ENCODE data around the gene PIGR.
A peak's percentile ranks its signal among the peaks of the same experiment; 100 is the strongest.

The PIGR gene

DNA sequence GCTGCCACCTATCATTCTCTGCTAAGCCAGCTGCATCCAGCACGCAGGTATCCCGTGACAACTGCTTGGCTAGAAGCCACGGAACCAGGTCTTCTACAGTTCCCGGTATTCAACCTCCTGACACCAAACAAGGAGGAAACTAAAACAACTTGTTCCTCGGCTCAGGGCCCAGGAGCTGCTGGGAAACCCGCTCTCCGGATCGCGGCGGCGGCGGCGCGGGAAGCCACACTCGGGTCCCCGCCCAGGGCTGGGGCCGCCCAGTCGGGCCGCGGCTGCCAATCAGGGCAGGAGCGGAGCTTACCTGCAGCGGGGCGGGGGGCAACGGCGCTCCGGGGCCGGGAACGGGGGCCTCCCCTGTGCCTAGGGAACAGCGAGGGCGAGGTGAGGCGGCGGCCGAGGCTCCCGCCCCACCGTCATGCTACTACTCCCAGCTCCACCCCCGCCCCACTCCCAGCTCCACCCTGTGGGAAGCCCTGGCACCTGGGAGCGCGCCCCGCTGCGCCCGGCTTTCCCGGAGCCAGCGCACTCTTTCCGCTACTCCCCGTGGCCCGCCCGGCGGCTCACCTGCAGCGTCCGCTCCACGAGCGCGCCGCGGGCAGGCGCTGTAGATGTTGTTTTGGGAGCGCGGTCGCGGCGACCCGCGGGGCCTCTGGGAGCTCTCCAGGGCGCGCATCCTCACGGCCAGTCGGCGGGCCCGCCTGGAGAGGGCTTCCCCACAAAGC lies 36.9 kb downstream of the PIGR start:
- CTCF ChIA-PET, result interaction anchor here (0.6 to 3.6 kb wide), 26 partner anchors 9 to 932 kb away, joined by 3 to 25 read pairs (median 4); partner anchors contain the start of genes FCMR, IL20 and IL24
- DNase-seq, result peak in 2 of 3 donors; percentile 58 to 60
- H3K27me3 ChIP-seq (replicated peaks in 2 of 5; ENCODE audit: control insufficient read depth in 4 of 5, insufficient read depth in 5 of 5, low read length in 4 of 5), result peaks cover 0 to 9% (median 0%) of the 10 kb centered on the region in 5 experiments
- WGBS (ENCODE audit: insufficient coverage), result 0% methylated on average over 49 of the region's 69 CpGs
- no peak overlapping the region for H3K27ac ChIP-seq (ENCODE audit: insufficient read depth in 1 of 2, low read depth in 1 of 2, low read length in 2 of 2, poor library complexity in 1 of 2, severe bottlenecking in 2 of 2)
- H3K9me3 ChIP-seq (ENCODE audit: control extremely low read depth in 1 of 5, control insufficient read depth in 4 of 5, insufficient read depth in 2 of 5, low read depth in 1 of 5, low read length in 4 of 5), result no peaks in the 10 kb centered on the region
- H3K36me3 ChIP-seq (ENCODE audit: control insufficient read depth in 4 of 4, insufficient read depth in 4 of 4, low read length in 3 of 4), result peaks cover 0 to 4% (median 0%) of the 10 kb centered on the region in 4 experiments
- POLR2A ChIA-PET, result interaction anchor here (0.6 kb wide), 1 partner anchor 8 kb away, joined by 3 read pairs; no protein-coding TSS in a partner anchor
- peak overlapping the region; percentile 28 to 76 (median 62) for H3K4me3 ChIP-seq (ENCODE audit: control insufficient read depth in 1 of 7, extremely low read depth in 1 of 7, insufficient read depth in 4 of 7, low read depth in 2 of 7, low read length in 6 of 7)
- H3K4me1 ChIP-seq (ENCODE audit: control extremely low read depth in 1 of 4, control insufficient read depth in 4 of 4, insufficient read depth in 4 of 4, low read length in 3 of 4), result peaks cover 7 to 43% (median 24%) of the 10 kb centered on the region in 4 experiments

- DNase-seq, result no peak
- ChIA-PET POLR2A (no interaction called here), CTCF (interaction anchor here (1.3 to 4.0 kb wide), 14 partner anchors 11 to 173 kb away, joined by 3 to 25 read pairs (median 7); partner anchors contain the start of gene IL24)
- Histone ChIP-seq H3K9me3 (ENCODE audit: control extremely low read depth in 1 of 5, control insufficient read depth in 4 of 5, insufficient read depth in 2 of 5, low read depth in 1 of 5, low read length in 4 of 5) (no peaks in the 10 kb centered on the region), H3K27me3 (replicated peaks in 2 of 5; ENCODE audit: control insufficient read depth in 4 of 5, insufficient read depth in 5 of 5, low read length in 4 of 5) (peaks cover 0 to 9% (median 0%) of the 10 kb centered on the region in 5 experiments), H3K36me3 (ENCODE audit: control insufficient read depth in 4 of 4, insufficient read depth in 4 of 4, low read length in 3 of 4) (peaks cover 0 to 4% (median 2%) of the 10 kb centered on the region in 4 experiments), H3K27ac (ENCODE audit: insufficient read depth in 1 of 2, low read depth in 1 of 2, low read length in 2 of 2, poor library complexity in 1 of 2, severe bottlenecking in 2 of 2) (no peak overlapping the region), H3K4me3 (ENCODE audit: control insufficient read depth in 1 of 7, extremely low read depth in 1 of 7, insufficient read depth in 4 of 7, low read depth in 2 of 7, low read length in 6 of 7) (no peak overlapping the region), H3K4me1 (ENCODE audit: control extremely low read depth in 1 of 4, control insufficient read depth in 4 of 4, insufficient read depth in 4 of 4, low read length in 3 of 4) (peaks cover 7 to 37% (median 24%) of the 10 kb centered on the region in 4 experiments)
- 94% methylated on average over 9 of the region's 10 CpGs for WGBS (ENCODE audit: insufficient coverage)
Measured at GRCh38 chr1:206908038-206908437, 38.2 kb downstream of the PIGR start.

DNA sequence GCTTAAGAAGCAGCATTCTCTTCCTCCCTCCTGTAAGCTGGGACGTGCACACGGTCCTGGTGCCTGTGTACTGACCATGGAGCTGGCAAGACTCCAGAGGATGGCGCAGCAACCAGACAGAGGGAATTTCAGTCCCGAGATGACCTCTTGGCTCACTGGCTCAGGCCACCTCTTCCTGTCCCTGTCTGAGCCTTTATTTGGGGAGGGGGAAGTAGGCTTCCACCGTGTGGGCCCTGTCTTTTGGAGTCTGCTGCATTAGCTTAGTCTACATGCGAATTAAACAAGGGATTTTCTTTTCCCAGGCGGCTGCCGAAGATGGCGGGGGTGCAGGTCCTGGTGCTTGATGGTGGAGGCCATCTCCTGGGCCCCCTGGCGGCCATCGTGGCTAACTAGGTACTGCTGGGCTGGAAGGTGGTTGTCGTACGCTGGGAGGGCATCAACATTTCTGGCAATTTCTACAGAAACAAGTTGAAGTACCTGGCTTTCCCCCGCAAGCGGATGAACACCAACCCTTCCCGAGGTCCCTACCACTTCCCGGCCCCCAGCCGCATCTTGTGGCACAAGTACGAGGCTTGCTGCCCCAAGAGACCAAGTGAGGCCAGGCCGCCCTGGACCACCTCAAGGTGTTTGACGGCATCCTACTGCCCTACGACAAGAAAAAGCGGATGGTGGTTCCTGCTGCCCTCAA lies 38.8 kb downstream of the PIGR start:
- no peak overlapping the region for H3K27ac ChIP-seq (ENCODE audit: insufficient read depth in 1 of 2, low read depth in 1 of 2, low read length in 2 of 2, poor library complexity in 1 of 2, severe bottlenecking in 2 of 2)

DNA sequence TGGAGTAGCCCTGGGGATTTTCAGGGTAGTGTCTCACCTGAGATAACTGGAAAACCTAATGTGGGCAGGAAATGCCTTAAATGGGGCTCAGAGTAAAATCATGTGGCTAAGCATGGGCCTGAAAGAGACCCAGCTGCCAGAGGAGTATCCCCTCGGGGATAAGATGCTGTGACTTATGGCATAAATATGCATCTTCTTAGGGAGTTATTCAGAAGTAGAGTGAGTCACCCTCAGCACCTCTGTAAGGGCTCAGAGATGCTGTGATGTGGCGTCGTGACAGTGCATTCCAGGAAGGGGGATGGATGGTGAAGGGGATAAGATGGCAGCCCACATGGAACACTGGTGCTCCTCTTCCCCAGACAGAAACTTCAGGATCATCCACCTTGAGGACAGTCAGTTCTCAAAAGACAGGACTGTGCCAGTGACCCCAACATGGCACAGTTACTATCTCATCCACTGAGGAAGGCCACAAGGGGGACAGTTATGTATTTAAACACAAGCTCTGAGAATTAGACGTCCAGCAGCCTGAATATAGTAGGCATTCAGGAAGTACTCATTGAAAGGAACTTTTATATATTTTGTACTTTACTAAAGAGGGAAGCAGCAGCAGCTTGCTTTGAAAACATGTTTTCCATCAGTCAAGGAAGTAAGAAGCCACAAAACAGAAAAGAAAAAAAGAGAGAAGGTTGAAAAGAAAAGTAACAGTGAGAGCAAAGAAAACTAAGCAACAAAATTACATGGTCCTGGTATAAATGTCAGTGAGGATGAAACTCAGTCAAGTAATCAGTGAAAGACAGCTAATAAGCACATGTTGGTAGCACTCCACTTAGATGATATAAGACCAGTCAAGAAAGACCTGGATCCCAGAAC lies 40.7 kb downstream of the PIGR start:
- CTCF ChIA-PET, result interaction anchor here (1.0 to 4.0 kb wide), 12 partner anchors 8 to 166 kb away, joined by 3 to 12 read pairs (median 4); partner anchors contain the start of genes IL20 and IL24
- POLR2A ChIA-PET, result no interaction called here
- Histone ChIP-seq H3K27ac (ENCODE audit: insufficient read depth in 1 of 2, low read depth in 1 of 2, low read length in 2 of 2, poor library complexity in 1 of 2, severe bottlenecking in 2 of 2) (no peak overlapping the region), H3K36me3 (ENCODE audit: control insufficient read depth in 4 of 4, insufficient read depth in 4 of 4, low read length in 3 of 4) (peaks cover 0 to 6% (median 2%) of the 10 kb centered on the region in 4 experiments), H3K4me3 (ENCODE audit: control insufficient read depth in 1 of 7, extremely low read depth in 1 of 7, insufficient read depth in 4 of 7, low read depth in 2 of 7, low read length in 6 of 7) (peak overlapping the region in 1 of 7 experiments; percentile 24), H3K9me3 (ENCODE audit: control extremely low read depth in 1 of 5, control insufficient read depth in 4 of 5, insufficient read depth in 2 of 5, low read depth in 1 of 5, low read length in 4 of 5) (no peaks in the 10 kb centered on the region), H3K4me1 (ENCODE audit: control extremely low read depth in 1 of 4, control insufficient read depth in 4 of 4, insufficient read depth in 4 of 4, low read length in 3 of 4) (peaks cover 4 to 29% (median 24%) of the 10 kb centered on the region in 4 experiments), H3K27me3 (replicated peaks in 2 of 5; ENCODE audit: control insufficient read depth in 4 of 5, insufficient read depth in 5 of 5, low read length in 4 of 5) (peaks cover 0 to 9% (median 0%) of the 10 kb centered on the region in 5 experiments)
- 69% methylated on average over 4 of the region's 4 CpGs for WGBS (ENCODE audit: insufficient coverage)
- DNase-seq, result peak in 2 of 3 donors; percentile 39 to 46

More for the DNA sequence above, 38.8 kb downstream of the PIGR start:
- WGBS (ENCODE audit: insufficient coverage), result 97% methylated on average over 19 of the region's 23 CpGs
- no peak for DNase-seq
- Histone ChIP-seq H3K9me3 (ENCODE audit: control extremely low read depth in 1 of 5, control insufficient read depth in 4 of 5, insufficient read depth in 2 of 5, low read depth in 1 of 5, low read length in 4 of 5) (no peaks in the 10 kb centered on the region), H3K27me3 (replicated peaks in 2 of 5; ENCODE audit: control insufficient read depth in 4 of 5, insufficient read depth in 5 of 5, low read length in 4 of 5) (peaks cover 0 to 9% (median 0%) of the 10 kb centered on the region in 5 experiments), H3K4me1 (ENCODE audit: control extremely low read depth in 1 of 4, control insufficient read depth in 4 of 4, insufficient read depth in 4 of 4, low read length in 3 of 4) (peaks cover 7 to 34% (median 24%) of the 10 kb centered on the region in 4 experiments), H3K36me3 (ENCODE audit: control insufficient read depth in 4 of 4, insufficient read depth in 4 of 4, low read length in 3 of 4) (peaks cover 0 to 6% (median 3%) of the 10 kb centered on the region in 4 experiments), H3K4me3 (ENCODE audit: control insufficient read depth in 1 of 7, extremely low read depth in 1 of 7, insufficient read depth in 4 of 7, low read depth in 2 of 7, low read length in 6 of 7) (no peak overlapping the region)
- CTCF ChIA-PET, result interaction anchor here (1.0 to 4.0 kb wide), 11 partner anchors 8 to 173 kb away, joined by 3 to 25 read pairs (median 6); partner anchors contain the start of gene IL20
- POLR2A ChIA-PET, result no interaction called here

DNA sequence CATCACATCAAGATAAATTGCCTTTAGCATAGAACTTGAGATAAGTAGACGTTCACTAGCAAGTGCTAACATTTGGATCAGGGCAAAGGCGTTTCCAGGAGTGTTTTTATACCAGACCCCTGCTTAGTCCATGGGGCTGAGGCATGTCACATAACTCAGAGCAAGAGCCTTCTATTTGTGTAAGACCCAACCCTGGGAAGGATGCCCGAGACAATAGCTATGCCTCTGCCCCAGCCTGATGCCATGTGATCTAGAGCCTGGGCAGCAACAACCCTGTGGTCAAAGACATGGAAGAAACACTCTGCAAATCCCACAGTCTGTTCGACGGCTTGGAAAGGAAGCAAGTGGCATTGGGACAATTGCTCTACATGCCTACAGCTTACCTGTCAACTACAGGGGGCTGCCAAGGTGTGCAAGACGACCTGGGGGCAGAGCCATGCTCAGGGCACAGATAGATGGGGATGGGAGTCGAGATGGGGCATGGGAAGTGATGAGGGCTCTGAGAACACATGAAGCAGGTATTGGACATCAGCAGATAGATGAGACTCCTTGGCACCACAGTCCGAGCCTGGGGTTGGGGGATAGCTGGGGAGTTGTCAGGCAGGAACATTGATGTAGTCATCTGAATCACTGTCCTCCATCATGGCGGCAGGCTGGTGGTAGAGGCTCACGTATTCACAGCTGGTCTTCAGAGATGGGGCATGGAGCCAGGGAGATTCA lies 41.7 kb downstream of the PIGR start:
- DNase-seq, result no peak
- Histone ChIP-seq H3K27ac (ENCODE audit: insufficient read depth in 1 of 2, low read depth in 1 of 2, low read length in 2 of 2, poor library complexity in 1 of 2, severe bottlenecking in 2 of 2) (no peak overlapping the region), H3K4me1 (ENCODE audit: control extremely low read depth in 1 of 4, control insufficient read depth in 4 of 4, insufficient read depth in 4 of 4, low read length in 3 of 4) (peaks cover 4 to 24% (median 20%) of the 10 kb centered on the region in 4 experiments), H3K27me3 (replicated peaks in 2 of 5; ENCODE audit: control insufficient read depth in 4 of 5, insufficient read depth in 5 of 5, low read length in 4 of 5) (peaks cover 0 to 3% (median 0%) of the 10 kb centered on the region in 5 experiments), H3K9me3 (ENCODE audit: control extremely low read depth in 1 of 5, control insufficient read depth in 4 of 5, insufficient read depth in 2 of 5, low read depth in 1 of 5, low read length in 4 of 5) (no peaks in the 10 kb centered on the region), H3K36me3 (ENCODE audit: control insufficient read depth in 4 of 4, insufficient read depth in 4 of 4, low read length in 3 of 4) (peaks cover 0 to 6% (median 2%) of the 10 kb centered on the region in 4 experiments), H3K4me3 (ENCODE audit: control insufficient read depth in 1 of 7, extremely low read depth in 1 of 7, insufficient read depth in 4 of 7, low read depth in 2 of 7, low read length in 6 of 7) (no peak overlapping the region)
- 96% methylated on average over 10 of the region's 10 CpGs for WGBS (ENCODE audit: insufficient coverage)
- CTCF ChIA-PET, result interaction anchor here (1.0 to 4.0 kb wide), 7 partner anchors 7 to 78 kb away, joined by 3 to 12 read pairs (median 4); partner anchors contain the start of genes IL20 and IL24
- POLR2A ChIA-PET, result no interaction called here

DNA sequence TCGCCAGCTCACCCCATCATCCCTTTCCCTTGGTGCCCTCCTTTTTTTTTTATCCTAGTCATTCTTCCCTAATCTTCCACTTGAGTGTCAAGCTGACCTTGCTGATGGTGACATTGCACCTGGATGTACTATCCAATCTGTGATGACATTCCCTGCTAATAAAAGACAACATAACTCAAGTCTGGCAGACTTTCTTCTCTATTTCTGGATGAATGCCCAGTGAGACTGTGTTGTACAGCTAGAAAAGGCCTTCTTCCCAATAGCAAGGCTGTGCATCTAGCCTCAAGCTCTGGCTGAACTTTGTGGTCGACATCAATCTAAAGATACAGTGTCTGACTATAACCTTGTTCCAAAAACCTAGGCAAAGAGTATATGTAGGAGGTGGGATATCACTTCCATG lies 42.6 kb downstream of the PIGR start:
- CTCF ChIA-PET, result no interaction called here
- H3K36me3 ChIP-seq (ENCODE audit: control insufficient read depth in 4 of 4, insufficient read depth in 4 of 4, low read length in 3 of 4), result peaks cover 0 to 6% (median 2%) of the 10 kb centered on the region in 4 experiments
- H3K4me1 ChIP-seq (ENCODE audit: control extremely low read depth in 1 of 4, control insufficient read depth in 4 of 4, insufficient read depth in 4 of 4, low read length in 3 of 4), result peaks cover 4 to 16% (median 12%) of the 10 kb centered on the region in 4 experiments
- DNase-seq, result no peak
- POLR2A ChIA-PET, result no interaction called here
- peaks cover 0 to 3% (median 0%) of the 10 kb centered on the region in 5 experiments for H3K27me3 ChIP-seq (replicated peaks in 2 of 5; ENCODE audit: control insufficient read depth in 4 of 5, insufficient read depth in 5 of 5, low read length in 4 of 5)
- no peaks in the 10 kb centered on the region for H3K9me3 ChIP-seq (ENCODE audit: control extremely low read depth in 1 of 5, control insufficient read depth in 4 of 5, insufficient read depth in 2 of 5, low read depth in 1 of 5, low read length in 4 of 5)
- 100% methylated on average over 1 of the region's 2 CpGs for WGBS (ENCODE audit: insufficient coverage)
- no peak overlapping the region for H3K4me3 ChIP-seq (ENCODE audit: control insufficient read depth in 1 of 7, extremely low read depth in 1 of 7, insufficient read depth in 4 of 7, low read depth in 2 of 7, low read length in 6 of 7)
- H3K27ac ChIP-seq (ENCODE audit: insufficient read depth in 1 of 2, low read depth in 1 of 2, low read length in 2 of 2, poor library complexity in 1 of 2, severe bottlenecking in 2 of 2), result no peak overlapping the region

All from common myeloid progenitor, CD34-positive (primary cell).